ENCODE results near the gene CACNG1.

GRCh38 chr17:67071595-67071994 is 27.2 kb downstream of the CACNG1 start:
- no peak for TF ChIP-seq CTCF (conservative IDR thresholded peaks at IDR 0.05)
- TF ChIP-seq EZH2 (IDR thresholded peaks at IDR 0.05; ENCODE audit: low read depth), result no peak
